Kidney (tissue), 14 donors: Measurements from ENCODE around the gene PTH1R. TPM values are rescaled to one million over a fixed set of nuclear protein-coding genes. Genes with fewer than 3 reads are reported as not detected.

ENCODE experiments used
- DNase-seq, 5 donors: peaks; one replicate each; pipeline ENCODE4 v3.0.0-alpha.2; 2013 to 2020
- FAIRE-seq: peaks from 2 replicates; lab custom pipeline; 2012; peaks lifted over from hg19 to GRCh38; lab: Jason Lieb, UNC
- H3K27ac ChIP-seq, 2 donors: one replicate each; pipeline ENCODE4 v1.7.0; 2013; ENCODE audit warnings: low read depth in 2 of 2, low read length in 2 of 2, inconsistent platforms in 1 of 2
- H3K27me3 ChIP-seq: one replicate; pipeline ENCODE4 v1.7.1; 2013; ENCODE audit warnings: low read length, inconsistent platforms; ENCODE audit not compliant: control insufficient read depth, insufficient read depth
- H3K36me3 ChIP-seq, 3 donors: one replicate each; pipeline versions ENCODE4 v1.7.0 to v1.7.1; 2013; ENCODE audit warnings: low read length in 3 of 3, control low read depth in 1 of 3, inconsistent platforms in 1 of 3; ENCODE audit not compliant: insufficient read depth in 3 of 3, control insufficient read depth in 2 of 3
- H3K4me1 ChIP-seq, 3 donors: one replicate each; pipeline versions ENCODE4 v1.7.0 to v1.7.1; 2013; ENCODE audit warnings: low read length in 3 of 3, inconsistent platforms in 1 of 3, low read depth in 1 of 3; ENCODE audit not compliant: control insufficient read depth in 2 of 3, insufficient read depth in 2 of 3
- H3K4me3 ChIP-seq, 3 donors: one replicate each; pipeline versions ENCODE4 v1.7.0 to v1.8.1; 2013; ENCODE audit warnings: low read length in 3 of 3, control low read depth in 1 of 3, inconsistent platforms in 1 of 3
- H3K9ac ChIP-seq, 3 donors: one replicate each; pipeline versions ENCODE4 v1.7.0 to v1.7.1; 2013; ENCODE audit warnings: low read length in 3 of 3, control low read depth in 1 of 3, inconsistent platforms in 1 of 3
- H3K9me3 ChIP-seq, 3 donors: one replicate each; pipeline versions ENCODE4 v1.7.0 to v1.7.1; 2013; ENCODE audit warnings: low read length in 3 of 3, control low read depth in 1 of 3, inconsistent platforms in 1 of 3; ENCODE audit not compliant: control insufficient read depth in 2 of 3, insufficient read depth in 1 of 3
- intact Hi-C: fragments of 100-400 bp; cut with DNase I; formaldehyde crosslinking; loops from one replicate; pipeline ENCODE4 v1.11.1; 2022
- polyA plus RNA-seq: library from polyadenylated mRNA; stranded (reverse); fragments of 350-450 nt; fragmentation: Illumina TruSeq; extraction: RNeasy Lipid Tissue Mini Kit (QIAGEN cat#74804); gene quantifications from one replicate; pipeline ENCODE4 v1.2.3, GENCODE V29; 2014; ENCODE audit warnings: low read depth, low replicate concordance; ENCODE audit not compliant: insufficient read depth
- total RNA-seq: library from RNA; stranded (reverse); fragmentation: NEBNext Ultra II Directional; extraction: Animal tissue kit (Norgen Biotek cat#: 25700); gene quantifications from one replicate; pipeline ENCODE4 v1.2.1, GENCODE V29; 2021
- TF ChIP-seq, protein P1 (sequence below): IDR thresholded peaks from 3 replicates; pipeline ENCODE4 v1.5.1; 2012; ENCODE audit warnings: mild to moderate bottlenecking, moderate library complexity, borderline replicate concordance; ENCODE audit not compliant: insufficient read depth; ENCODE audit errors: extremely low read depth
- donor health status: control.
- donor health status: control.
- donor health status: control.
- donor health status: control.
- donor health status: control.
- donor health status: DM: yes; HTN: yes; CAD: no.
- donor health status: Normal renal cell carcinoma (clear cell type).

The PTH1R gene
- total and polyA plus RNA-seq, 2 donors from 2014 or later: 286 to 1,885 TPM

DNA sequence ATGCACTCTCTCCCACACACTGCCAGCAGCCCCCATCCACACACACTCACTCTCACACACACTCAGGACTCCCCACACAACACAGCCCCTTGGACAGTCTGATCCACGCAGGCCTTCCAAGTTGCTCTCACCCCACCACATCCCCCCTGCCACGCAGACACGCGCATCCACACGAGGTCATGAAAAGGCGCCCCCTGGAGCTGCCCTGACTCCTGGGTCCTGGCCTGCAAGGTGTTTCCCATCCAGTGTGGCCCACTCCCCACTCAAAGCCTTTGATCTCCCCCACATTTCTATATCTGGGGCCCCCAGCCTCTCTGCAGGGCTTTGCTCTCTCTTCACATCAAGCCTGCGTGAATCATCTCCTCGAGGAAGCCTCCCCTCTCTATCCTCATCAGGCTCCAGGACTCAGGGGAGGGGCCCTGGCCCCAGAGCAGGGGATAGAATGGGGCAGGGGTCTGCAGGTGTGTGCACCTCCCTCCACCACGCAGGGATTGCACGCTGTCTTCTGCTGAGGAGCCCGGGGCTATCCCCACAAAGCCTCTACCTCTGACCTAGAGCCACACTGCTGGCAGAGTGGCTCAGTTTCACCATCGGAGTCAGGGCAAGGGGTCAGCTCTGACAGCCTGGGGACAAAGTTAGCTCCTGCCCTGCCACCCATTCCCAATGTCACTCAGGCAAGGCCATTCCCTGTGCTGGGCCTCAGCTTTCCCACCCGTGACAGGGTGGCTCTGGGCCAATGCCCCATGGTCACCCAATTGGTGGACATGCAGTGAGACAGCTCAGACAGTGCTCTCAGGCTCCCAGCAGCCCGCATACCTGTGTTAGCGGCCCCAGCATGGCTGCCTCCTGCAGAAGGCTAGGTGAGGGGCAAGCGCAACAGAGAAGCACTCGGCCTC is 20.7 kb upstream of the PTH1R start:
- Histone ChIP-seq H3K4me1 (peaks cover 0 to 13% (median 11%) of the 10 kb centered on the region in 3 donors), H3K9ac (no peak overlapping the region), H3K4me3 (no peak overlapping the region), H3K27me3 (no peaks in the 10 kb centered on the region), H3K9me3 (no peaks in the 10 kb centered on the region), H3K36me3 (no peaks in the 10 kb centered on the region), H3K27ac (no peak overlapping the region)
- TF ChIP-seq, protein P1, sequence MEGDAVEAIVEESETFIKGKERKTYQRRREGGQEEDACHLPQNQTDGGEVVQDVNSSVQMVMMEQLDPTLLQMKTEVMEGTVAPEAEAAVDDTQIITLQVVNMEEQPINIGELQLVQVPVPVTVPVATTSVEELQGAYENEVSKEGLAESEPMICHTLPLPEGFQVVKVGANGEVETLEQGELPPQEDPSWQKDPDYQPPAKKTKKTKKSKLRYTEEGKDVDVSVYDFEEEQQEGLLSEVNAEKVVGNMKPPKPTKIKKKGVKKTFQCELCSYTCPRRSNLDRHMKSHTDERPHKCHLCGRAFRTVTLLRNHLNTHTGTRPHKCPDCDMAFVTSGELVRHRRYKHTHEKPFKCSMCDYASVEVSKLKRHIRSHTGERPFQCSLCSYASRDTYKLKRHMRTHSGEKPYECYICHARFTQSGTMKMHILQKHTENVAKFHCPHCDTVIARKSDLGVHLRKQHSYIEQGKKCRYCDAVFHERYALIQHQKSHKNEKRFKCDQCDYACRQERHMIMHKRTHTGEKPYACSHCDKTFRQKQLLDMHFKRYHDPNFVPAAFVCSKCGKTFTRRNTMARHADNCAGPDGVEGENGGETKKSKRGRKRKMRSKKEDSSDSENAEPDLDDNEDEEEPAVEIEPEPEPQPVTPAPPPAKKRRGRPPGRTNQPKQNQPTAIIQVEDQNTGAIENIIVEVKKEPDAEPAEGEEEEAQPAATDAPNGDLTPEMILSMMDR: no peak
- no peak for FAIRE-seq
- intact Hi-C loops: no loop called here
- DNase-seq: peak in 2 of 5 donors; percentile 36 to 40

GRCh38 chr3:46857485-46858341 is 19.8 kb upstream of the PTH1R start:
- TF ChIP-seq, protein P1: no peak
- H3K4me3 ChIP-seq: no peak overlapping the region
- H3K27ac ChIP-seq: no peak overlapping the region
- intact Hi-C loops: no loop called here
- H3K27me3 ChIP-seq: no peaks in the 10 kb centered on the region
- no peak overlapping the region for H3K9ac ChIP-seq
- peak in 1 of 5 donors; percentile 51 for DNase-seq
- H3K36me3 ChIP-seq: no peaks in the 10 kb centered on the region
- no peak for FAIRE-seq
- H3K9me3 ChIP-seq: no peaks in the 10 kb centered on the region
- H3K4me1 ChIP-seq: peaks cover 0 to 17% (median 13%) of the 10 kb centered on the region in 3 donors

DNA sequence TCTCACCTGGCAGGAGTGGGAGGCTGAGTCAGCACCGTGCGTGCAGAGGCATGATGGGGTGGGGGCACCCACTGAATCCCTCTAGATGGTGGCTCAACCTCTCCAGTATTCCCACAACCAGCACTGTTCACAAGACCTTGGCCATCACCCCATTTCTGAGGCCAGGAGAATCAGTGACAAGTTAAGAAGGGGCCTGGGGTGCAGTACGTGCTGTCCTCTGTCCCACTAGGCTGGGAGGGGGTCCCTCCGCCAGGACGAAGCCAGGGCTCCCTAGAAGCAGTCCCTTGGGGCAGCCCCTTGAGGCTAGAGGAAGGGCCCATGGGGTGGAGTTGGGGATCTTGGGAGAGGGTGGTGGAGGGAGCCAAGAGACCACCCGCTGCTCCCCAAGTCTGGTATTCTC is 19.1 kb upstream of the PTH1R start:
- H3K27ac ChIP-seq: no peak overlapping the region
- no peaks in the 10 kb centered on the region for H3K9me3 ChIP-seq
- TF ChIP-seq, protein P1: no peak
- intact Hi-C loops: no loop called here
- no peaks in the 10 kb centered on the region for H3K36me3 ChIP-seq
- no peak overlapping the region for H3K9ac ChIP-seq
- H3K27me3 ChIP-seq: no peaks in the 10 kb centered on the region
- FAIRE-seq (no peak), DNase-seq (peak in 2 of 5 donors; percentile 32 to 33)
- H3K4me3 ChIP-seq: no peak overlapping the region
- H3K4me1 ChIP-seq: peaks cover 0 to 17% (median 13%) of the 10 kb centered on the region in 3 donors
